Dedifferentiated amniotic fluid mesenchymal stem cell (primary cell): ENCODE measurements around the gene OR1D2.
"Not testable (repeated sequence)": the region's sequence is repeated elsewhere in the genome, so short reads cannot be mapped to it uniquely, and the experiment has no call there.

Experiments
- DNase-seq: peaks from one replicate; pipeline ENCODE4 v3.0.0-alpha.2; 2016; ENCODE audit errors: extremely low spot score

The OR1D2 gene

GRCh38 chr17:3104322-3104721 is at the start of gene OR1D2:
OR1D2 (minus strand) TSS chr17:3104422; CDS start chr17:3092996, 11,426 bp downstream.
- no peak for DNase-seq

- DNase-seq = not testable (repeated sequence)
These were observed 33.3 kb upstream of the OR1D2 start for GRCh38 chr17:3137494-3137893.

DNA sequence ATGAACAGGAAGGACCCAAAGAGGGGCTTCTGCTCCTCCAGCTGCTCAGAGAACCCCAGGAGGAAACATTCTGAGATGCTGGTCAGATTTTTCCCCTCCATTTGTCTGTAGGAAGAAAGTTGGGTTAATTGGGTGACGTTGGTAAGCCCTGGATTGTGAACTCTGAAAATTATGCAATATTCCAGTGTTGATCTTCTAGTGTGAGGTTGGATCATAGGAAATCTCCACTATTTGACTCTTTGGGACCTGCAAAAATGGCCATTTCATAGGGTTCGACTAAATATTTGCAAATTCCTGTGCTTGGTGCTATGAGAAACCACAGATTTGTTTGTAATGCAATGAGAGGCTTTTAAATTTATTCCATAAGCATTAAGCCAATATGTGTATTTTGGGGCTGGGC is 23.2 kb upstream of the OR1D2 start, which contains the start of gene OR1G1:
TSS of gene OR1G1 (minus strand) at position 101 of the 400 bp plus-strand sequence. CDS start at position 101, 0 bp downstream.
- no peak for DNase-seq

DNA sequence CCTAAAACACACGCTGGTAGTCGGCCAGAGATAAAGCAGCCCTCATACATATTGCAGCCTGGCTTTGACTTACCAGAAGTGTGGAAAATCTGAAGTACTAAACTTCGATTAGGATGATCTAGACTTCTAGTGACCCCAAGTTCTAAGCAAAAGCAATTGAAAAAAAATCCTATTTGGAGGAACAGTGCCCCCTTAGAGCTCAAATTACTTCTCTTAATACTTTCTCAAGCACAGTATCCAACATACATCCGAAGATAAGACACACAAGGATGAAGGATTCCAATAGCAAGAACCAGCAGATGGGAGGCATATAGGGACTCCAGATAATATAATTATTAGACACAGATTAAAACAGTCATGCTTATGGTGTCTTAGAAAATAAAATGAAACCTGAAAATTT is 30.4 kb downstream of the OR1D2 start:
- DNase-seq = not testable (repeated sequence)

DNA sequence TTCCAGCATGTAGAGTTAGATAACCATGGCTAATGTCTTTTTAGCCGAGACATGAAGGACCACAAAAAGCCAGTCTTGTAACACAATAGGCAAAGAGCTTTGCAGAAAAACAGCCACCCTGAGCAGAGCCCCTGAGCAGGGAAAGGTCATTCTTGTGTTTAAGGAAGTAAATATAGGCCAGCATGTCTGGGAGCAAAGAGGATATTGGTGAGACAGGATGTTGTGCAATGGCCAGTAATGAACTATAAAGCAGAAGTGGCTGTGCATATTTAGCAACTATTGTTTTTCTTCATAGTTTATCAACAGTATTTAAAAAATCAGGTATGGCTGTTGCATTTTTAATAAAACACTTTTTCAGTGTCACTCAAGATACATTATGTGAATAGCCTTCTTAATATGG is 39.0 kb downstream of the OR1D2 start:
- DNase-seq = not testable (repeated sequence)

- DNase-seq = not testable (repeated sequence)
These were observed 40.7 kb downstream of the OR1D2 start, which contains the start of gene OR1D5 for GRCh38 chr17:3063507-3063906. OR1D5 (minus strand) TSS chr17:3063607; CDS start chr17:3063607, 0 bp downstream.

- DNase-seq = not testable (repeated sequence)
These were observed 41.3 kb downstream of the OR1D2 start for GRCh38 chr17:3062824-3063377.

DNA sequence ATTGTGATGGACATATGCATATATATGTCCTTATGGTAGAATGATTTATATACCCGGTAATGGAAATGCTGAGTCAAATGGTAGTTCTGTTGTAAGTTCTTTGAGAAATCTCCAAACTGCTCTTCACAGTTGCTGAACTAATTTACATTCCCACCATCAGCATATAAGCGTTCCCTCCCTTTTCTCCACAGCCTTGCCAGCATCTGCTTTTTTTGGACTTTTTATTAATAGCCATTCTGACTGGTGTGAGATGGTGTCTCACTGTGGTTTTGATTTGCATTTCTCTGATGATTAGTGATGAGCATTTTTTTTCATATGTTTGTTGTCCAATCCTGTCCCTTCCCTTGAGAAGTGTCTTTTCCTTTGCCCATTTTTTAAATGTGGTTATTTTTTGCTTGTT is 49.4 kb downstream of the OR1D2 start:
- not testable (repeated sequence) for DNase-seq

DNA sequence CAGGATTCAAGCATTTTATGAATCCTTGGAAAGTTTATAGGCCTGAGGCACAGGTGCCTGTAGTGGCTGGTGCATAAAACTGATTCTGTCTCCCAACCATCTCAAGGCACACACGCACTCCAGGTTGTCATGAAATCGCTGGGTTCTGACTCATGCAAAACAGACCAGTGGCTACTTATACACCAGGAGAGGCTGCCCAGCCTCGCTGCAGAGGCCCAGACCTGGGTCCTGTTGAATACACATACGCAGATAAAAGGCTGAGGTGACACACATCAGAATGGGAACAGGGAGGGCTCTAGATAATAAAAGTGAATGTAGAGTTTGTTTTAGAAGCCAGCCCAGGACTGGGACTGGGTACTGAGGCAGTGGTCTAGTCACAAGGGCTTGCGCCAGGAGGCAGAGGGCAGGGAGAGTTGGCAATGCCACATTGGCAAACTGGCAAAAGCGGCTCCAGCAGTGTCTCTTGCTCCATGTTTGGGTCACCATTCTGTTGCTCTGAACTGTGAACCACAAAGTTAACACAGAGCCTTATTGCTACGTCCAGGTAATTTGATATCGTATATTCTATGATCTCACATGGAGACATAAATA is 54.4 kb downstream of the OR1D2 start:
- DNase-seq = no peak

DNA sequence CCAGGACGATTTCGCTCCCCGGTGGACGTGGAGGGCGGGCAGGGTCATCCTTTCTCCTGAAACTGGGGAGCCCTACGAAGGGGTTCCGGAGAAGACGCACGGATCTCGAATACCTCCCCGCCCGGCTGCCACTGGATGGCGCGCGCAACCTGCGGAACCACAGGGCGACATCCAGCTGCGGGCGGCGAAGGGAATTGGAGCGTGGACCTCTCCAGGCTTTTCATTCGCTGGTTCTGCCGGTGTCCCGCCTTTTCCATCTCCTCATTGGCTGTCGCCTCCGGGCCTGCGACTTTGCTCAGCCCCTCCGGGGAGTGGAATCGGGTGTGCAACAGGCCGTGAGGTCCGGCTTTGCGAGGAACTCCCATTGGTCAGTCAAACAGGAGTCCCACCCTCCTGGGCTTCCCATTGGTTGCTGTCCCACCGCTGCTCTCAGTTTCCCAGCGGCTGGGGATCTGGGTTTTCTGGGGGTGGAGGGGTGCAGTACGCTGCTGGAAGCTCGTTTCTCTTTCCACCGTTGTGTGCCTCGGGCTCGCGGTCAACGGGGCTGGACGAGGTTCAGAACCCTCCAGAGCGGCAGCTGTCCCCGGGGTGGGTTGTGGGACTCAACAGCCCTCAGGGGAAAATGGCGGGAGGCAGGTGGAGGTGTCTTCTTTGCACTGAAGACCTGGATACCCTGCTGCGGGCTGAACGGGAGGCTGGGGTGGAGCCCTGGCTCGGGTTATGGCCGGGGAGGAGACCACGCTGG is 55.3 kb downstream of the OR1D2 start:
- peak; percentile 18 for DNase-seq

GRCh38 chr17:3046753-3047152 is 57.5 kb downstream of the OR1D2 start:
- no peak for DNase-seq

DNA sequence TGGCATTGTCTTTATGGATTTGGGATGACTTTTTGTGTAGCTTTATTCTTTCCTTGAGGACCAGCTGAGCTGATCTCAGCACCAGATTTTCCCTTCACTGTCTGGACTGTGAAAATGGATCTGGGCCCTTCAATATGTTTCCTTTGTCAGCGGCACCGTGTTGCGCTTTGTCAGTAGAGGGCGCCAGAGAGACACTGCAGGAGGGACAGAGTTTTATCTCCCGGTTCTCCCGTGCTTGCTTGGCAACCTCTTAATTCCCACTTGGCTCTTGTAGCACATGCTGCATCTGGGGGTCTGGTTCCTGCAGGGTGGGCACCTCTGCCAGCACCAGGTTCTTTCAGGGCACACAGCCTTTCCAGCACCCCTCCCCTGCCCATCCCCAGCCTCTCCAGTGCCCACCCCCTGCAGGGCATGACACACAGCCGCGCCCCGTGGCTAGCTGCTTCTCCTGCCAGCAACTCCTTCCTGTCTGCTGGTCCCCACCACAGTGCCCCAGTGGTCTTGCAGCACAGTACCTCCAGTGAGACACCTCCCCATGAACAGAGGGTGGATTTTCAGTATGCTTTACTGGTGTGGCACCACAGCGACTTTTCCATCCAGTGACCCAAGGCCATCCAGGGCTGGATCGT is 60.4 kb downstream of the OR1D2 start:
- DNase-seq = no peak

- DNase-seq = no peak
These were observed 63.3 kb downstream of the OR1D2 start for GRCh38 chr17:3040882-3041281.

- DNase-seq = no peak
These were observed 64.5 kb downstream of the OR1D2 start for GRCh38 chr17:3039736-3040135.

GRCh38 chr17:3038941-3039340 is 65.3 kb downstream of the OR1D2 start:
- no peak for DNase-seq
